Mesenchymal stem cell (in vitro differentiated cells and primary cell): Measurements from ENCODE around the gene ATP9B.

Source experiments
- DNase-seq: peaks from one replicate; pipeline ENCODE4 v3.0.0-alpha.2; 2013
- H2AFZ ChIP-seq: one replicate; pipeline ENCODE4 v1.6.1; 2013; ENCODE audit warnings: low read depth, mild to moderate bottlenecking, control low read depth, inconsistent platforms, low read length, moderate library complexity
- H2AK5ac ChIP-seq: 2 replicates; pipeline ENCODE4 v1.6.1; 2013; ENCODE audit warnings: low read length, moderate library complexity, mild to moderate bottlenecking, inconsistent platforms; ENCODE audit not compliant: severe bottlenecking
- H2BK120ac ChIP-seq: one replicate; pipeline ENCODE4 v1.6.1; 2013; ENCODE audit warnings: low read depth, mild to moderate bottlenecking, inconsistent platforms, low read length, moderate library complexity
- H2BK12ac ChIP-seq, 2 experiments: one replicate each; pipeline ENCODE4 v1.6.1; 2013; ENCODE audit warnings: inconsistent platforms in 2 of 2, low read length in 2 of 2, mild to moderate bottlenecking in 2 of 2, moderate library complexity in 2 of 2, control low read depth in 1 of 2
- H2BK15ac ChIP-seq: one replicate; pipeline ENCODE4 v1.6.1; 2013; ENCODE audit warnings: mild to moderate bottlenecking, low read depth, inconsistent platforms; ENCODE audit not compliant: poor library complexity, severe bottlenecking
- H2BK5ac ChIP-seq: 2 replicates; pipeline ENCODE4 v1.6.1; 2013; ENCODE audit warnings: low read depth, mild to moderate bottlenecking, low read length, control low read depth, inconsistent platforms; ENCODE audit not compliant: poor library complexity, severe bottlenecking
- H3K14ac ChIP-seq, 2 experiments: one replicate each; pipeline ENCODE4 v1.6.1; 2013; ENCODE audit warnings: inconsistent platforms in 2 of 2, low read length in 2 of 2, control low read depth in 1 of 2, mild to moderate bottlenecking in 1 of 2, moderate library complexity in 1 of 2
- H3K18ac ChIP-seq, 2 experiments: one replicate each; pipeline ENCODE4 v1.6.1; 2013; ENCODE audit warnings: inconsistent platforms in 2 of 2, low read length in 2 of 2, control low read depth in 1 of 2, low read depth in 1 of 2, mild to moderate bottlenecking in 1 of 2
- H3K23ac ChIP-seq, 2 experiments: one replicate each; pipeline ENCODE4 v1.6.1; 2013; ENCODE audit warnings: inconsistent platforms in 2 of 2, low read length in 2 of 2, mild to moderate bottlenecking in 2 of 2, moderate library complexity in 2 of 2, control low read depth in 1 of 2
- H3K27ac ChIP-seq: 2 replicates; pipeline ENCODE4 v1.5.1; 2013; ENCODE audit warnings: mild to moderate bottlenecking, moderate library complexity, low read length, control low read depth, inconsistent platforms; ENCODE audit not compliant: poor library complexity, severe bottlenecking
- H3K27me3 ChIP-seq, 2 experiments: 2 replicates each; pipeline versions ENCODE4 v1.6.1 to v1.7.0; 2013; ENCODE audit warnings: low read length in 2 of 2, mild to moderate bottlenecking in 2 of 2, moderate library complexity in 2 of 2, control low read depth in 1 of 2, inconsistent platforms in 1 of 2; ENCODE audit not compliant: control insufficient read depth in 1 of 2, insufficient read depth in 1 of 2
- H3K36me3 ChIP-seq, 2 experiments: 2 replicates each; pipeline versions ENCODE4 v1.6.1 to v1.7.0; 2013; ENCODE audit warnings: low read length in 2 of 2, control low read depth in 1 of 2, inconsistent platforms in 1 of 2, low read depth in 1 of 2, mild to moderate bottlenecking in 1 of 2; ENCODE audit not compliant: insufficient read depth in 2 of 2, control insufficient read depth in 1 of 2
- H3K4ac ChIP-seq, 2 experiments: one replicate each; pipeline ENCODE4 v1.6.1; 2013; ENCODE audit warnings: inconsistent platforms in 2 of 2, low read length in 2 of 2, mild to moderate bottlenecking in 2 of 2, moderate library complexity in 2 of 2, control low read depth in 1 of 2, low read depth in 1 of 2
- H3K4me1 ChIP-seq: 2 replicates; pipeline ENCODE4 v1.6.1; 2013; ENCODE audit warnings: low read depth, low read length, control low read depth; ENCODE audit not compliant: control insufficient read depth, insufficient read depth
- H3K4me2 ChIP-seq: 2 replicates; pipeline ENCODE4 v1.6.1; 2013; ENCODE audit warnings: low read length, mild to moderate bottlenecking, inconsistent platforms; ENCODE audit not compliant: poor library complexity, severe bottlenecking
- H3K4me3 ChIP-seq, 2 experiments: 2 replicates each; pipeline versions ENCODE4 v1.5.1 to v1.7.0; 2013; ENCODE audit warnings: low read length in 2 of 2, mild to moderate bottlenecking in 2 of 2, control low read depth in 1 of 2, low read depth in 1 of 2; ENCODE audit not compliant: insufficient read depth in 1 of 2
- H3K79me1 ChIP-seq: replicated peaks from 2 replicates; pipeline ENCODE4 v1.6.1; 2013; ENCODE audit warnings: mild to moderate bottlenecking, control low read depth, low read length, inconsistent platforms; ENCODE audit not compliant: poor library complexity, severe bottlenecking
- H3K9ac ChIP-seq: 2 replicates; pipeline ENCODE4 v1.7.0; 2013; ENCODE audit warnings: mild to moderate bottlenecking, low read length, moderate library complexity
- H3K9me3 ChIP-seq: 2 replicates; pipeline ENCODE4 v1.7.0; 2013; ENCODE audit warnings: mild to moderate bottlenecking, low read length; ENCODE audit not compliant: control insufficient read depth
- H4K8ac ChIP-seq: one replicate; pipeline ENCODE4 v1.6.1; 2013; ENCODE audit warnings: inconsistent platforms, mild to moderate bottlenecking, low read length, moderate library complexity
- H4K91ac ChIP-seq: one replicate; pipeline ENCODE4 v1.6.1; 2013; ENCODE audit warnings: mild to moderate bottlenecking, low read length, inconsistent platforms
- whole genome bisulfite sequencing: methylation state at CpG from one replicate; pipeline ENCODE4 v1.1.7; 2013; ENCODE audit warnings: mixed read lengths; 5-methylcytosine and 5-hydroxymethylcytosine counted together

The ATP9B gene

GRCh38 chr18:79302120-79302519 is 232.9 kb downstream of the ATP9B start:
- no peak overlapping the region for H3K9ac ChIP-seq
- H2BK5ac ChIP-seq: no peak overlapping the region
- H3K4me2 ChIP-seq: no peak overlapping the region
- WGBS: 90% methylated on average over 13 of the region's 15 CpGs
- no peaks in the 10 kb centered on the region for H3K9me3 ChIP-seq
- no peaks in the 10 kb centered on the region for H3K79me1 ChIP-seq
- no peak overlapping the region for H3K23ac ChIP-seq
- H2AK5ac ChIP-seq: no peak overlapping the region
- no peaks in the 10 kb centered on the region for H3K27me3 ChIP-seq
- H3K4ac ChIP-seq: no peak overlapping the region
- no peak overlapping the region for H4K8ac ChIP-seq
- no peak overlapping the region for H2AFZ ChIP-seq
- no peak overlapping the region for H4K91ac ChIP-seq
- H3K14ac ChIP-seq: no peak overlapping the region
- no peak overlapping the region for H3K18ac ChIP-seq
- H2BK15ac ChIP-seq: no peak overlapping the region
- no peak overlapping the region for H2BK120ac ChIP-seq
- peaks cover 21 to 43% of the 10 kb centered on the region in 2 experiments for H3K36me3 ChIP-seq
- no peak overlapping the region for H3K27ac ChIP-seq
- H3K4me3 ChIP-seq: no peak overlapping the region
- no peak for DNase-seq
- no peak overlapping the region for H2BK12ac ChIP-seq
- peaks cover 1% of the 10 kb centered on the region for H3K4me1 ChIP-seq

- Histone ChIP-seq H3K9ac (no peak overlapping the region), H2AFZ (no peak overlapping the region), H3K4ac (no peak overlapping the region)
Observed at GRCh38 chr18:79305911-79306310, 236.7 kb downstream of the ATP9B start.

GRCh38 chr18:79309614-79310358 is 240.6 kb downstream of the ATP9B start:
- 93% methylated on average over 11 of the region's 11 CpGs for WGBS
- no peak overlapping the region for H3K18ac ChIP-seq

More at GRCh38 chr18:79305911-79306310, 236.7 kb downstream of the ATP9B start:
- H3K14ac ChIP-seq: no peak overlapping the region
- H2BK15ac ChIP-seq: no peak overlapping the region
- no peak overlapping the region for H4K8ac ChIP-seq
- H2BK120ac ChIP-seq: no peak overlapping the region
- no peak overlapping the region for H3K23ac ChIP-seq
- no peaks in the 10 kb centered on the region for H3K9me3 ChIP-seq
- H3K4me3 ChIP-seq: no peak overlapping the region
- WGBS: 87% methylated on average over 9 of the region's 9 CpGs
- H3K4me2 ChIP-seq: no peak overlapping the region
- no peaks in the 10 kb centered on the region for H3K79me1 ChIP-seq
- no peak overlapping the region for H2BK5ac ChIP-seq
- no peak overlapping the region for H2BK12ac ChIP-seq
- peaks cover 1% of the 10 kb centered on the region for H3K4me1 ChIP-seq
- no peak overlapping the region for H3K18ac ChIP-seq
- no peak overlapping the region for H3K27ac ChIP-seq
- no peak for DNase-seq
- peaks cover 25 to 47% of the 10 kb centered on the region in 2 experiments for H3K36me3 ChIP-seq
- H2AK5ac ChIP-seq: no peak overlapping the region
- H4K91ac ChIP-seq: no peak overlapping the region
- no peaks in the 10 kb centered on the region for H3K27me3 ChIP-seq

GRCh38 chr18:79314838-79315388 is 245.7 kb downstream of the ATP9B start:
- Histone ChIP-seq H3K4me3 (no peak overlapping the region), H3K4me1 (peaks cover 4% of the 10 kb centered on the region), H3K36me3 (peaks cover 16 to 17% of the 10 kb centered on the region in 2 experiments), H2BK12ac (no peak overlapping the region), H3K4me2 (no peak overlapping the region), H2BK120ac (no peak overlapping the region), H4K91ac (no peak overlapping the region), H3K27me3 (no peaks in the 10 kb centered on the region), H3K79me1 (no peaks in the 10 kb centered on the region), H2BK15ac (no peak overlapping the region), H2AK5ac (no peak overlapping the region), H2BK5ac (no peak overlapping the region), H2AFZ (no peak overlapping the region), H3K18ac (no peak overlapping the region), H3K27ac (no peak overlapping the region), H3K4ac (no peak overlapping the region), H3K14ac (no peak overlapping the region), H3K9me3 (no peaks in the 10 kb centered on the region), H4K8ac (no peak overlapping the region), H3K23ac (no peak overlapping the region), H3K9ac (no peak overlapping the region)
- WGBS: 97% methylated on average over 7 of the region's 12 CpGs
- DNase-seq: no peak

More at GRCh38 chr18:79309614-79310358, 240.6 kb downstream of the ATP9B start:
- no peak overlapping the region for H3K27ac ChIP-seq
- H2AK5ac ChIP-seq: no peak overlapping the region
- no peak overlapping the region for H2BK120ac ChIP-seq
- H3K4me3 ChIP-seq: no peak overlapping the region
- peaks cover 27 to 40% of the 10 kb centered on the region in 2 experiments for H3K36me3 ChIP-seq
- H3K9ac ChIP-seq: no peak overlapping the region
- no peak overlapping the region for H2BK15ac ChIP-seq
- H3K14ac ChIP-seq: no peak overlapping the region
- H3K4ac ChIP-seq: no peak overlapping the region
- H3K4me1 ChIP-seq: peaks cover 1% of the 10 kb centered on the region
- H3K9me3 ChIP-seq: no peaks in the 10 kb centered on the region
- no peak for DNase-seq
- no peaks in the 10 kb centered on the region for H3K27me3 ChIP-seq
- no peak overlapping the region for H4K91ac ChIP-seq
- no peak overlapping the region for H3K4me2 ChIP-seq
- no peak overlapping the region for H3K23ac ChIP-seq
- H2BK5ac ChIP-seq: no peak overlapping the region
- H2AFZ ChIP-seq: no peak overlapping the region
- H3K79me1 ChIP-seq: no peaks in the 10 kb centered on the region
- no peak overlapping the region for H4K8ac ChIP-seq
- no peak overlapping the region for H2BK12ac ChIP-seq
